SK-N-SH (cell line): ENCODE measurements around the gene WDR82. TPM values are rescaled to one million over a fixed set of nuclear protein-coding genes. Genes with fewer than 3 reads are reported as not detected.
A peak's percentile ranks its signal among the peaks of the same experiment; 100 is the strongest.

ENCODE experiments used
- CTCF ChIA-PET: fragments of 300-600, 350-600 bp; formaldehyde crosslinking; extraction: SDS; loops from one replicate; lab custom pipeline; 2021; lab: Yijun Ruan, JAX
- POLR2A ChIA-PET: fragments of 350-600 bp; sonication (Branson Sonifier 250); formaldehyde crosslinking; extraction: SDS; loops from one replicate; lab custom pipeline; 2020; ENCODE audit warnings: antibody characterized with exemption, inconsistent platforms; lab: Yijun Ruan, JAX
- DNase-seq: peaks from one replicate; pipeline ENCODE4 v3.0.0; 2012
- H2AFZ ChIP-seq: fragments of 200-600 bp; sonication (generic); 2 replicates; pipeline ENCODE4 v1.8.1; 2016; ENCODE audit warnings: antibody characterized with exemption, mild to moderate bottlenecking, low read depth
- H3F3A ChIP-seq: fragments of 200-600 bp; sonication (generic); replicated peaks from 2 replicates; pipeline ENCODE3; 2016; ENCODE audit warnings: antibody characterized with exemption, mild to moderate bottlenecking; ENCODE audit not compliant: insufficient read depth
- H3K27ac ChIP-seq, 2 experiments: fragments of 200-500 bp in 1 of 2; fragments of 200-600 bp in 1 of 2; sonication (Bioruptor generic) in 1 of 2; sonication (generic), shearing (Covaris generic) in 1 of 2; 2 replicates each; pipeline versions ENCODE4 v1.5.1 to v1.6.1; 2014 to 2016; ENCODE audit warnings: low read depth in 2 of 2, inconsistent platforms in 1 of 2, low read length in 1 of 2, mild to moderate bottlenecking in 1 of 2, mixed read lengths in 1 of 2
- H3K27me3 ChIP-seq: fragments of 200-600 bp; sonication (generic), shearing (Covaris generic); 2 replicates; pipeline ENCODE4 v1.6.1; 2016; ENCODE audit warnings: mixed run types; ENCODE audit not compliant: insufficient read depth
- H3K36me3 ChIP-seq, 2 experiments: fragments of 200-500 bp in 1 of 2; fragments of 200-600 bp in 1 of 2; sonication (Bioruptor generic) in 1 of 2; sonication (generic) in 1 of 2; replicated peaks in 1 of 2; 2 replicates each; pipeline versions ENCODE3 to v1.5.1; 2014 to 2016; ENCODE audit warnings: low read length in 1 of 2, mild to moderate bottlenecking in 1 of 2; ENCODE audit not compliant: insufficient read depth in 2 of 2, control insufficient read depth in 1 of 2
- H3K4me1 ChIP-seq, 2 experiments: fragments of 200-500 bp in 1 of 2; fragments of 200-600 bp in 1 of 2; sonication (Bioruptor generic) in 1 of 2; sonication (generic), shearing (Covaris generic) in 1 of 2; 2 replicates each; pipeline versions ENCODE4 v1.5.1 to v1.6.1; 2014 to 2016; ENCODE audit warnings: low read depth in 1 of 2, low read length in 1 of 2, mixed run types in 1 of 2; ENCODE audit not compliant: insufficient read depth in 2 of 2, control insufficient read depth in 1 of 2
- H3K4me2 ChIP-seq: fragments of 200-600 bp; sonication (generic), shearing (Covaris generic); 2 replicates; pipeline ENCODE4 v1.6.1; 2017; ENCODE audit warnings: mixed run types
- H3K4me3 ChIP-seq, 2 experiments: fragments of 200-500 bp in 1 of 2; fragments of 200-600 bp in 1 of 2; sonication (Bioruptor generic) in 1 of 2; sonication (generic), shearing (Covaris generic) in 1 of 2; 2 replicates each; pipeline versions ENCODE4 v1.5.1 to v1.8.1; 2014 to 2016; ENCODE audit warnings: low read depth in 2 of 2, inconsistent platforms in 1 of 2, low read length in 1 of 2, mild to moderate bottlenecking in 1 of 2, mixed read lengths in 1 of 2, moderate library complexity in 1 of 2
- H3K79me2 ChIP-seq: fragments of 200-600 bp; sonication (generic); 2 replicates; pipeline ENCODE4 v1.8.1; 2017; ENCODE audit warnings: mild to moderate bottlenecking; ENCODE audit not compliant: insufficient read depth
- H3K9ac ChIP-seq: fragments of 200-600 bp; sonication (generic); 2 replicates; pipeline ENCODE4 v1.6.1; 2017; ENCODE audit warnings: mixed run types
- H3K9me2 ChIP-seq: fragments of 200-600 bp; sonication (generic); 2 replicates; pipeline ENCODE4 v1.6.1; 2017; ENCODE audit warnings: mixed run types
- H3K9me3 ChIP-seq: fragments of 200-600 bp; sonication (generic); 2 replicates; pipeline ENCODE4 v1.6.1; 2017; ENCODE audit warnings: mixed run types, mild to moderate bottlenecking, moderate library complexity
- H4K20me1 ChIP-seq: fragments of 200-600 bp; sonication (generic); 2 replicates; pipeline ENCODE4 v1.6.1; 2017; ENCODE audit warnings: mild to moderate bottlenecking, mixed run types; ENCODE audit not compliant: insufficient read depth
- ELF1 ChIP-seq: IDR thresholded peaks from 2 replicates; pipeline ENCODE4 v1.4.0; 2012
- FOSL2 ChIP-seq: IDR thresholded peaks from 2 replicates; pipeline ENCODE4 v1.4.0; 2012; ENCODE audit warnings: low read depth, mild to moderate bottlenecking, moderate library complexity, borderline replicate concordance
- GABPA ChIP-seq: IDR thresholded peaks from 2 replicates; pipeline ENCODE4 v1.4.0; 2012; ENCODE audit warnings: low read depth, mild to moderate bottlenecking
- GATA2 ChIP-seq: sonication (generic); formaldehyde crosslinking; IDR thresholded peaks from 2 replicates; pipeline ENCODE4 v1.5.0; 2020; ENCODE audit warnings: mild to moderate bottlenecking, missing genetic modification reagents
- JUND ChIP-seq: IDR thresholded peaks from 2 replicates; pipeline ENCODE4 v1.4.0; 2012
- MEF2A ChIP-seq: IDR thresholded peaks from 2 replicates; pipeline ENCODE4 v1.4.0; 2012; ENCODE audit warnings: low read depth, borderline replicate concordance
- MXI1 ChIP-seq: IDR thresholded peaks from 2 replicates; pipeline ENCODE4 v1.6.1; 2012; ENCODE audit warnings: mild to moderate bottlenecking, low read depth, low read length, improper control_type of control experiment
- NFIC ChIP-seq: IDR thresholded peaks from 2 replicates; pipeline ENCODE4 v1.4.0; 2012; ENCODE audit warnings: borderline replicate concordance
- NRF1 ChIP-seq: IDR thresholded peaks from 2 replicates; pipeline ENCODE4 v1.6.1; 2012; ENCODE audit warnings: low read depth, mild to moderate bottlenecking, low read length
- POLR2AphosphoS5 ChIP-seq: IDR thresholded peaks from 2 replicates; pipeline ENCODE4 v1.6.1; 2012; ENCODE audit warnings: low read depth, low read length
- RXRA ChIP-seq: IDR thresholded peaks from 2 replicates; pipeline ENCODE4 v1.4.0; 2012; ENCODE audit warnings: low read depth, mild to moderate bottlenecking, borderline replicate concordance
- SIN3A ChIP-seq: IDR thresholded peaks from 2 replicates; pipeline ENCODE4 v1.6.1; 2012; ENCODE audit warnings: low read depth, mild to moderate bottlenecking, low read length, moderate library complexity, borderline replicate concordance
- TCF12 ChIP-seq: IDR thresholded peaks from 2 replicates; pipeline ENCODE4 v1.4.0; 2012
- TEAD4 ChIP-seq: IDR thresholded peaks from 2 replicates; pipeline ENCODE4 v1.4.0; 2012; ENCODE audit warnings: mild to moderate bottlenecking, borderline replicate concordance; ENCODE audit not compliant: insufficient read depth
- WGBS: methylation state at CpG from one replicate; pipeline ENCODE4 v1.1.6; 2017; ENCODE audit warnings: low lambda C conversion rate; 5-methylcytosine and 5-hydroxymethylcytosine counted together
- polyA plus RNA-seq, 3 experiments: library from polyadenylated mRNA; depleted of rRNA; stranded (reverse); fragments of >200 nt; gene quantifications; 2 replicates each; pipeline ENCODE4 v1.2.3, GENCODE V29; 2012
- TF ChIP-seq, protein P1 (sequence below): IDR thresholded peaks from 2 replicates; pipeline ENCODE4 v1.6.1; 2012; ENCODE audit warnings: mild to moderate bottlenecking, low read depth, low read length, moderate library complexity
- TF ChIP-seq, protein P2 (sequence below): IDR thresholded peaks from 2 replicates; pipeline ENCODE4; 2012
- TF ChIP-seq, protein P3 (sequence below): fragments of 150-350 bp; IDR thresholded peaks from 2 replicates; pipeline ENCODE4 v1.6.1; 2016; ENCODE audit warnings: mild to moderate bottlenecking, low read depth, low read length
- TF ChIP-seq, protein P4 (sequence below): IDR thresholded peaks from 2 replicates; pipeline ENCODE4 v1.4.0; 2012; ENCODE audit warnings: low read depth, borderline replicate concordance
- TF ChIP-seq, protein P5 (sequence below): fragments of 200-600 bp; sonication (generic); IDR thresholded peaks from 2 replicates; pipeline ENCODE4 v1.6.1; 2017; ENCODE audit warnings: antibody characterized with exemption, mild to moderate bottlenecking, moderate library complexity
- TF ChIP-seq, protein P6 (sequence below): fragments of 150-350 bp; IDR thresholded peaks from 2 replicates; pipeline ENCODE4 v1.6.1; 2017; ENCODE audit warnings: antibody characterized with exemption, low read length, low read depth, borderline replicate concordance

The WDR82 gene
- polyA plus RNA-seq, 1 of the 3 experiments (the other 2 are of a cell fraction): 41.2 TPM

DNA sequence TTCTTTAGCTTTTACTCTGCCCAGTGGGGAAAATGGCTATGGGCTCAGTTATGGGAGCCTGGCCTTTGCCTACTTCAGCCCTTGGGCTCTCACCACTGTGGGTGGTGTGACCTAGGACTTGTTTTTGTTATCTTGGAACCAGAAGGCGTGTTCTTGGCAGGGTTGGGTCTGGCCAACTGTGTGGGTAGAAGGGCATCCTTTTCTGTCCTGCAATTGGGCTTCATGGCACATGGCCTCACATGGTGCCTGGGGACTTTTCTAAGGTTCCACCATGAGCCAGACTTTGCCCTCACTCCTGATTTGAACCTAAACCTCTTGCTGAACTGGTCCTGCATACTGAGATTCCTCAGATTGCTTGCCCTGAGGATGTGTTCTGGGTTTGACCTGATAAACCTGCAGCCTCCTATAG is 10.9 kb upstream of the WDR82 start (continued):
- TF ChIP-seq, protein P1, sequence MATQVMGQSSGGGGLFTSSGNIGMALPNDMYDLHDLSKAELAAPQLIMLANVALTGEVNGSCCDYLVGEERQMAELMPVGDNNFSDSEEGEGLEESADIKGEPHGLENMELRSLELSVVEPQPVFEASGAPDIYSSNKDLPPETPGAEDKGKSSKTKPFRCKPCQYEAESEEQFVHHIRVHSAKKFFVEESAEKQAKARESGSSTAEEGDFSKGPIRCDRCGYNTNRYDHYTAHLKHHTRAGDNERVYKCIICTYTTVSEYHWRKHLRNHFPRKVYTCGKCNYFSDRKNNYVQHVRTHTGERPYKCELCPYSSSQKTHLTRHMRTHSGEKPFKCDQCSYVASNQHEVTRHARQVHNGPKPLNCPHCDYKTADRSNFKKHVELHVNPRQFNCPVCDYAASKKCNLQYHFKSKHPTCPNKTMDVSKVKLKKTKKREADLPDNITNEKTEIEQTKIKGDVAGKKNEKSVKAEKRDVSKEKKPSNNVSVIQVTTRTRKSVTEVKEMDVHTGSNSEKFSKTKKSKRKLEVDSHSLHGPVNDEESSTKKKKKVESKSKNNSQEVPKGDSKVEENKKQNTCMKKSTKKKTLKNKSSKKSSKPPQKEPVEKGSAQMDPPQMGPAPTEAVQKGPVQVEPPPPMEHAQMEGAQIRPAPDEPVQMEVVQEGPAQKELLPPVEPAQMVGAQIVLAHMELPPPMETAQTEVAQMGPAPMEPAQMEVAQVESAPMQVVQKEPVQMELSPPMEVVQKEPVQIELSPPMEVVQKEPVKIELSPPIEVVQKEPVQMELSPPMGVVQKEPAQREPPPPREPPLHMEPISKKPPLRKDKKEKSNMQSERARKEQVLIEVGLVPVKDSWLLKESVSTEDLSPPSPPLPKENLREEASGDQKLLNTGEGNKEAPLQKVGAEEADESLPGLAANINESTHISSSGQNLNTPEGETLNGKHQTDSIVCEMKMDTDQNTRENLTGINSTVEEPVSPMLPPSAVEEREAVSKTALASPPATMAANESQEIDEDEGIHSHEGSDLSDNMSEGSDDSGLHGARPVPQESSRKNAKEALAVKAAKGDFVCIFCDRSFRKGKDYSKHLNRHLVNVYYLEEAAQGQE: no peak
- TF ChIP-seq SIN3A (no peak), POLR2AphosphoS5 (no peak), TEAD4 (no peak), NFIC (no peak), GATA2 (CRISPR knock-in tag) (no peak)
- TF ChIP-seq, protein P2, sequence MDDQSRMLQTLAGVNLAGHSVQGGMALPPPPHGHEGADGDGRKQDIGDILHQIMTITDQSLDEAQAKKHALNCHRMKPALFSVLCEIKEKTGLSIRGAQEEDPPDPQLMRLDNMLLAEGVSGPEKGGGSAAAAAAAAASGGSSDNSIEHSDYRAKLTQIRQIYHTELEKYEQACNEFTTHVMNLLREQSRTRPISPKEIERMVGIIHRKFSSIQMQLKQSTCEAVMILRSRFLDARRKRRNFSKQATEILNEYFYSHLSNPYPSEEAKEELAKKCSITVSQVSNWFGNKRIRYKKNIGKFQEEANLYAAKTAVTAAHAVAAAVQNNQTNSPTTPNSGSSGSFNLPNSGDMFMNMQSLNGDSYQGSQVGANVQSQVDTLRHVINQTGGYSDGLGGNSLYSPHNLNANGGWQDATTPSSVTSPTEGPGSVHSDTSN: no peak

DNA sequence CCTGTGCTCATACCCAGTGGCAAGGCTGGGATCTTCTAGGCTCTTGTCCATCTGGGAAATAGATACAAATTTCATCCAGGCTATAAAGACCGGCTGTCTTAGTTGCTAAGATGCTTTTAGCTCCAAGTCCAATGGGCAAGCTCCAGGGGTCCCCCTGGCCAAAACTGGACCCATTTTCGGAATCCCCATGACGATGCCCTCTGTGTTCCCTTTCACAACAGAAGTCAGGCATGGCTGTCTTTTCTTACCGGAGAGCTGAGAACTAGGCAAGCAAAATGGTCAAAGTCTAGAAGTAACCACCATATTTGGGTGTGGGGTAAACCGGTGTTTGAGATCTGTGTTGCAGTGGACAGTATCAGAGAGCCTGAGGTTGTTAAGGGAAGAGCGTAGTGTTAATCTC is 10.2 kb upstream of the WDR82 start:
- TF ChIP-seq POLR2AphosphoS5 (no peak), JUND (no peak), MEF2A (no peak), GABPA (no peak), MXI1 (no peak), ELF1 (no peak), FOSL2 (no peak), RXRA (no peak), TEAD4 (no peak), SIN3A (no peak), TCF12 (no peak), NRF1 (no peak)
- TF ChIP-seq, protein P3, sequence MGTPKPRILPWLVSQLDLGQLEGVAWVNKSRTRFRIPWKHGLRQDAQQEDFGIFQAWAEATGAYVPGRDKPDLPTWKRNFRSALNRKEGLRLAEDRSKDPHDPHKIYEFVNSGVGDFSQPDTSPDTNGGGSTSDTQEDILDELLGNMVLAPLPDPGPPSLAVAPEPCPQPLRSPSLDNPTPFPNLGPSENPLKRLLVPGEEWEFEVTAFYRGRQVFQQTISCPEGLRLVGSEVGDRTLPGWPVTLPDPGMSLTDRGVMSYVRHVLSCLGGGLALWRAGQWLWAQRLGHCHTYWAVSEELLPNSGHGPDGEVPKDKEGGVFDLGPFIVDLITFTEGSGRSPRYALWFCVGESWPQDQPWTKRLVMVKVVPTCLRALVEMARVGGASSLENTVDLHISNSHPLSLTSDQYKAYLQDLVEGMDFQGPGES: no peak
- TF ChIP-seq, protein P4, sequence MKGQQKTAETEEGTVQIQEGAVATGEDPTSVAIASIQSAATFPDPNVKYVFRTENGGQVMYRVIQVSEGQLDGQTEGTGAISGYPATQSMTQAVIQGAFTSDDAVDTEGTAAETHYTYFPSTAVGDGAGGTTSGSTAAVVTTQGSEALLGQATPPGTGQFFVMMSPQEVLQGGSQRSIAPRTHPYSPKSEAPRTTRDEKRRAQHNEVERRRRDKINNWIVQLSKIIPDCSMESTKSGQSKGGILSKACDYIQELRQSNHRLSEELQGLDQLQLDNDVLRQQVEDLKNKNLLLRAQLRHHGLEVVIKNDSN: no peak
- TF ChIP-seq, protein P5, sequence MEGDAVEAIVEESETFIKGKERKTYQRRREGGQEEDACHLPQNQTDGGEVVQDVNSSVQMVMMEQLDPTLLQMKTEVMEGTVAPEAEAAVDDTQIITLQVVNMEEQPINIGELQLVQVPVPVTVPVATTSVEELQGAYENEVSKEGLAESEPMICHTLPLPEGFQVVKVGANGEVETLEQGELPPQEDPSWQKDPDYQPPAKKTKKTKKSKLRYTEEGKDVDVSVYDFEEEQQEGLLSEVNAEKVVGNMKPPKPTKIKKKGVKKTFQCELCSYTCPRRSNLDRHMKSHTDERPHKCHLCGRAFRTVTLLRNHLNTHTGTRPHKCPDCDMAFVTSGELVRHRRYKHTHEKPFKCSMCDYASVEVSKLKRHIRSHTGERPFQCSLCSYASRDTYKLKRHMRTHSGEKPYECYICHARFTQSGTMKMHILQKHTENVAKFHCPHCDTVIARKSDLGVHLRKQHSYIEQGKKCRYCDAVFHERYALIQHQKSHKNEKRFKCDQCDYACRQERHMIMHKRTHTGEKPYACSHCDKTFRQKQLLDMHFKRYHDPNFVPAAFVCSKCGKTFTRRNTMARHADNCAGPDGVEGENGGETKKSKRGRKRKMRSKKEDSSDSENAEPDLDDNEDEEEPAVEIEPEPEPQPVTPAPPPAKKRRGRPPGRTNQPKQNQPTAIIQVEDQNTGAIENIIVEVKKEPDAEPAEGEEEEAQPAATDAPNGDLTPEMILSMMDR: no peak
- TF ChIP-seq, protein P6, sequence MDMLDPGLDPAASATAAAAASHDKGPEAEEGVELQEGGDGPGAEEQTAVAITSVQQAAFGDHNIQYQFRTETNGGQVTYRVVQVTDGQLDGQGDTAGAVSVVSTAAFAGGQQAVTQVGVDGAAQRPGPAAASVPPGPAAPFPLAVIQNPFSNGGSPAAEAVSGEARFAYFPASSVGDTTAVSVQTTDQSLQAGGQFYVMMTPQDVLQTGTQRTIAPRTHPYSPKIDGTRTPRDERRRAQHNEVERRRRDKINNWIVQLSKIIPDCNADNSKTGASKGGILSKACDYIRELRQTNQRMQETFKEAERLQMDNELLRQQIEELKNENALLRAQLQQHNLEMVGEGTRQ: no peak
- Histone ChIP-seq H3K9me3 (no peaks in the 10 kb centered on the region), H4K20me1 (no peaks in the 10 kb centered on the region), H2AFZ (peak overlapping the region; percentile 80; the same call in 1 of the 2 replicates), H3K4me2 (peak overlapping the region; percentile 94), H3K79me2 (peaks cover 27% of the 10 kb centered on the region; the same call in 1 of the 2 replicates), H3K4me1 (peaks cover 0 to 19% of the 10 kb centered on the region in 2 experiments; a peak in 2 of 4 replicates), H3K9me2 (no peaks in the 10 kb centered on the region), H3F3A (peaks cover 10% of the 10 kb centered on the region), H3K9ac (peak overlapping the region; percentile 98; the same call in 1 of the 2 replicates), H3K27me3 (no peaks in the 10 kb centered on the region), H3K36me3 (peaks cover 0 to 16% of the 10 kb centered on the region in 2 experiments), H3K27ac (peak overlapping the region; percentile 97 to 99; a peak in 3 of 4 replicates), H3K4me3 (peak overlapping the region; percentile 63 to 81)
- no peak for DNase-seq
- POLR2A ChIA-PET: interaction anchor here (0.6 to 3.0 kb wide), 10 partner anchors 9 to 293 kb away, joined by 3 to 27 read pairs (median 4); partner anchors contain the start of genes RPL29 and WDR82
- CTCF ChIA-PET: interaction anchor here (0.9 to 16.0 kb wide), 10 partner anchors 9 to 158 kb away, joined by 3 to 504 read pairs (median 4); partner anchors contain the start of gene WDR82
- 97% methylated on average over 6 of the region's 6 CpGs for WGBS
